Hepatocyte (in vitro differentiated cells): ENCODE measurements around the gene PLCL2.

Experiments used
- CTCF ChIP-seq: fragments of 200-600 bp; sonication (generic); IDR thresholded peaks from 2 replicates; pipeline ENCODE4 v1.5.1; 2016; ENCODE audit warnings: antibody characterized with exemption, mild to moderate bottlenecking; ENCODE audit not compliant: poor library complexity
- EZH2 ChIP-seq: fragments of 200-600 bp; sonication (generic); IDR thresholded peaks from 2 replicates; pipeline ENCODE4 v1.6.1; 2016; ENCODE audit warnings: antibody characterized with exemption, mild to moderate bottlenecking, borderline replicate concordance

GRCh38 chr3:16888356-16888755 lies 3.6 kb downstream of the PLCL2 start:
- TF ChIP-seq EZH2: no peak
- TF ChIP-seq CTCF: no peak
